Keratinocyte (primary cell): ENCODE results near the gene C14orf93. TPM values are rescaled to one million over a fixed set of nuclear protein-coding genes. Genes with fewer than 3 reads are reported as not detected.

ENCODE experiments used
- DNase-seq: peaks from one replicate; pipeline ENCODE4 v3.0.0-alpha.2; 2011; ENCODE audit warnings: low read depth, missing footprints, low spot score
- FAIRE-seq: peaks from 2 replicates; lab custom pipeline; 2011; peaks lifted over from hg19 to GRCh38; lab: Jason Lieb, UNC
- H2AFZ ChIP-seq: 2 replicates; pipeline ENCODE4 v1.6.0; 2012; ENCODE audit warnings: low read length, control low read depth, inconsistent platforms; ENCODE audit not compliant: control insufficient read depth
- H3K27ac ChIP-seq: 2 replicates; pipeline ENCODE4 v1.5.1; 2011; ENCODE audit warnings: low read length; ENCODE audit not compliant: control insufficient read depth, insufficient read depth
- H3K27me3 ChIP-seq: 3 replicates; pipeline ENCODE4 v1.6.0; 2011; ENCODE audit warnings: low read length; ENCODE audit not compliant: control insufficient read depth, insufficient read depth; ENCODE audit errors: extremely low read depth
- H3K36me3 ChIP-seq, 2 experiments: 2 replicates in 1 of 2; 3 replicates in 1 of 2; pipeline ENCODE4 v1.5.1; 2011; ENCODE audit warnings: low read length in 2 of 2, mild to moderate bottlenecking in 1 of 2; ENCODE audit not compliant: control insufficient read depth in 2 of 2, insufficient read depth in 2 of 2; ENCODE audit errors: extremely low read depth in 1 of 2
- H3K4me1 ChIP-seq: 3 replicates; pipeline ENCODE4 v1.5.1; 2011; ENCODE audit warnings: low read length; ENCODE audit not compliant: control insufficient read depth, insufficient read depth; ENCODE audit errors: extremely low read depth
- H3K4me2 ChIP-seq: 3 replicates; pipeline ENCODE4 v1.6.0; 2011; ENCODE audit warnings: low read depth, low read length; ENCODE audit not compliant: control insufficient read depth, insufficient read depth; ENCODE audit errors: extremely low read depth
- H3K4me3 ChIP-seq, 3 experiments: fragments of 200-600 bp in 1 of 3; sonication (generic) in 1 of 3; 2 replicates in 2 of 3; 3 replicates in 1 of 3; pipeline ENCODE4 v1.5.1; 2011 to 2016; ENCODE audit warnings: low read length in 3 of 3, mild to moderate bottlenecking in 3 of 3, control low read depth in 2 of 3, inconsistent platforms in 1 of 3, low read depth in 1 of 3, mixed read lengths in 1 of 3, mixed run types in 1 of 3, moderate library complexity in 1 of 3; ENCODE audit not compliant: control insufficient read depth in 2 of 3, insufficient read depth in 2 of 3; ENCODE audit errors: extremely low read depth in 1 of 3
- H3K79me2 ChIP-seq: 2 replicates; pipeline ENCODE4 v1.6.0; 2012; ENCODE audit warnings: low read length; ENCODE audit not compliant: control insufficient read depth, insufficient read depth
- H3K9ac ChIP-seq: 3 replicates; pipeline ENCODE4 v1.6.0; 2011; ENCODE audit warnings: low read length; ENCODE audit not compliant: control insufficient read depth, insufficient read depth; ENCODE audit errors: extremely low read depth
- H3K9me1 ChIP-seq: 3 replicates; pipeline ENCODE4 v1.6.0; 2011; ENCODE audit warnings: low read length; ENCODE audit not compliant: control insufficient read depth, insufficient read depth; ENCODE audit errors: extremely low read depth
- H3K9me3 ChIP-seq: 2 replicates; pipeline ENCODE4 v1.5.1; 2012; ENCODE audit warnings: low read depth, low read length; ENCODE audit not compliant: control insufficient read depth
- H4K20me1 ChIP-seq: 3 replicates; pipeline ENCODE4 v1.6.0; 2011; ENCODE audit warnings: low read length; ENCODE audit not compliant: control insufficient read depth, insufficient read depth; ENCODE audit errors: extremely low read depth
- CTCF ChIP-seq, 3 experiments: IDR thresholded peaks in 1 of 3; conservative IDR thresholded peaks in 1 of 3; optimal IDR thresholded peaks in 1 of 3; 2 replicates in 2 of 3; 3 replicates in 1 of 3; pipeline versions ENCODE3 to v1.5.1; 2011; ENCODE audit warnings: low read length in 3 of 3, mild to moderate bottlenecking in 3 of 3, moderate library complexity in 2 of 3, control low read depth in 1 of 3, inconsistent platforms in 1 of 3; ENCODE audit not compliant: insufficient read depth in 2 of 3; ENCODE audit errors: extremely low read depth in 1 of 3
- EZH2 ChIP-seq: IDR thresholded peaks from one replicate; pipeline ENCODE4 v1.6.1; 2012; ENCODE audit warnings: inconsistent platforms, mild to moderate bottlenecking, low read length, moderate library complexity
- dilution Hi-C: fragments of 300-500 bp; cut with MboI; formaldehyde crosslinking; loops from one replicate; pipeline ENCODE4 v1.7.0; 2020; ENCODE audit warnings: low sequenced_read_pairs; ENCODE audit not compliant: extremely low pct_ligation_motif_present
- polyA plus RNA-seq, 5 experiments: library from polyadenylated mRNA; depleted of rRNA in 3 of 5; stranded (reverse) in 3 of 5; stranded (forward) in 1 of 5; unstranded in 1 of 5; fragments of >200 nt; gene quantifications; 1 replicate in 1 of 5; 2 replicates in 3 of 5; 3 replicates in 1 of 5; pipeline versions ENCODE4 v1.2.1 to v1.2.3, GENCODE V29; 2011 to 2012; ENCODE audit warnings: missing spikeins in 2 of 5, low read depth in 1 of 5, low replicate concordance in 1 of 5

The C14orf93 gene
- polyA plus RNA-seq, 1 donor (not counting 4 experiments of a cell fraction or from before 2014, with no cell fraction given), result 7.7 TPM

- peak; percentile 29 for FAIRE-seq
- Histone ChIP-seq H3K4me2 (no peak overlapping the region), H3K36me3 (peaks cover 47 to 70% of the 10 kb centered on the region in 2 experiments)
These were observed 36.5 kb downstream of the C14orf93 start for GRCh38 chr14:22973217-22974032.

GRCh38 chr14:22972313-22972930, 37.5 kb downstream of the C14orf93 start:
- no peak overlapping the region for H3K4me3 ChIP-seq
- dilution Hi-C loops, result no loop called here
- no peaks in the 10 kb centered on the region for H3K27me3 ChIP-seq
- no peaks in the 10 kb centered on the region for H3K9me1 ChIP-seq
- H3K79me2 ChIP-seq, result peaks cover 12% of the 10 kb centered on the region
- no peak overlapping the region for H3K9ac ChIP-seq
- no peak overlapping the region for H3K27ac ChIP-seq
- H3K36me3 ChIP-seq, result peaks cover 43 to 62% of the 10 kb centered on the region in 2 experiments
- H3K9me3 ChIP-seq, result no peaks in the 10 kb centered on the region
- H3K4me2 ChIP-seq, result no peak overlapping the region
- TF ChIP-seq EZH2, result no peak
- TF ChIP-seq CTCF (optimal IDR thresholded peaks at IDR 0.05 in 1 of 3, IDR thresholded peaks at IDR 0.05 in 1 of 3, conservative IDR thresholded peaks at IDR 0.05 in 1 of 3; ENCODE audit: extremely low read depth in 1 of 3, insufficient read depth in 2 of 3, low read length in 3 of 3), result no peak
- DNase-seq, result no peak
- H4K20me1 ChIP-seq, result peaks cover 10% of the 10 kb centered on the region
- no peak for FAIRE-seq
- H2AFZ ChIP-seq, result no peak overlapping the region
- H3K4me1 ChIP-seq, result peaks cover 37% of the 10 kb centered on the region

More at GRCh38 chr14:22973217-22974032, 36.5 kb downstream of the C14orf93 start:
- Histone ChIP-seq H3K4me1 (peaks cover 47% of the 10 kb centered on the region), H3K9me3 (no peaks in the 10 kb centered on the region), H3K79me2 (peaks cover 19% of the 10 kb centered on the region), H4K20me1 (peaks cover 10% of the 10 kb centered on the region), H3K4me3 (no peak overlapping the region), H2AFZ (no peak overlapping the region), H3K27ac (no peak overlapping the region), H3K9ac (no peak overlapping the region), H3K27me3 (no peaks in the 10 kb centered on the region), H3K9me1 (no peaks in the 10 kb centered on the region)
- TF ChIP-seq CTCF (optimal IDR thresholded peaks at IDR 0.05 in 1 of 3, IDR thresholded peaks at IDR 0.05 in 1 of 3, conservative IDR thresholded peaks at IDR 0.05 in 1 of 3; ENCODE audit: extremely low read depth in 1 of 3, insufficient read depth in 2 of 3, low read length in 3 of 3) (peak; percentile 53 to 71 (median 70)), EZH2 (no peak)
- dilution Hi-C loops, result no loop called here
- no peak for DNase-seq
